Endodermal cell (in vitro differentiated cells): ENCODE data around the gene C18orf63. TPM values are rescaled to one million over a fixed set of nuclear protein-coding genes. Genes with fewer than 3 reads are reported as not detected.

ENCODE experiments used
- DNase-seq: peaks from one replicate; pipeline ENCODE4 v3.0.0-alpha.2; 2017
- H3K27ac ChIP-seq: 2 replicates; pipeline ENCODE4 v1.5.1; 2013; ENCODE audit warnings: mild to moderate bottlenecking, low read depth, low read length, moderate library complexity
- H3K27me3 ChIP-seq: 2 replicates; pipeline ENCODE4 v1.6.1; 2013; ENCODE audit warnings: mild to moderate bottlenecking, low read length, moderate library complexity; ENCODE audit not compliant: insufficient read depth, control insufficient read depth, poor library complexity, severe bottlenecking
- H3K36me3 ChIP-seq: 2 replicates; pipeline ENCODE4 v1.7.0; 2013; ENCODE audit warnings: mild to moderate bottlenecking, low read length, moderate library complexity; ENCODE audit not compliant: control insufficient read depth, insufficient read depth
- H3K4me1 ChIP-seq: one replicate; pipeline ENCODE4 v1.7.0; 2013; ENCODE audit warnings: low read length; ENCODE audit not compliant: control insufficient read depth, insufficient read depth
- H3K4me3 ChIP-seq: 2 replicates; pipeline ENCODE4 v1.5.1; 2013; ENCODE audit warnings: mild to moderate bottlenecking, low read length, moderate library complexity
- H3K9ac ChIP-seq: 2 replicates; pipeline ENCODE4 v1.6.1; 2013; ENCODE audit warnings: mild to moderate bottlenecking, low read length, moderate library complexity; ENCODE audit not compliant: poor library complexity, severe bottlenecking; ENCODE audit errors: extremely low read depth
- H3K9me3 ChIP-seq: 2 replicates; pipeline ENCODE4 v1.6.1; 2013; ENCODE audit warnings: mild to moderate bottlenecking, low read length, moderate library complexity; ENCODE audit not compliant: control insufficient read depth
- H3K27ac Mint-ChIP-seq: 2 replicates; pipeline ENCODE4 v1.8.0; 2020; ENCODE audit warnings: mixed read lengths
- H3K27me3 Mint-ChIP-seq: 2 replicates; pipeline ENCODE4 v1.8.0; 2021; ENCODE audit warnings: mild to moderate bottlenecking, mixed read lengths; ENCODE audit not compliant: insufficient read depth
- H3K36me3 Mint-ChIP-seq: 2 replicates; pipeline ENCODE4 v1.8.0; 2020; ENCODE audit warnings: low read depth, mixed read lengths
- H3K4me1 Mint-ChIP-seq: 2 replicates; pipeline ENCODE4 v1.8.0; 2020; ENCODE audit warnings: mixed read lengths
- H3K4me3 Mint-ChIP-seq: 2 replicates; pipeline ENCODE4 v1.8.0; 2020; ENCODE audit warnings: mild to moderate bottlenecking, moderate library complexity, mixed read lengths
- H3K9me3 Mint-ChIP-seq: 2 replicates; pipeline ENCODE4 v1.8.0; 2020; ENCODE audit warnings: mild to moderate bottlenecking, mixed read lengths
- CTCF ChIP-seq: fragments of 200-600 bp; sonication (generic); conservative IDR thresholded peaks from 2 replicates; pipeline ENCODE4 v1.5.0; 2021; ENCODE audit warnings: antibody characterized with exemption, mild to moderate bottlenecking
- WGBS, 2 experiments: methylation state at CpG; one replicate each; pipeline versions ENCODE4 v1.1.5 to v1.1.7; 2013; ENCODE audit warnings: missing lambda C conversion rate in 2 of 2, mixed read lengths in 1 of 2; ENCODE audit not compliant: insufficient coverage in 1 of 2, insufficient read length in 1 of 2; 5-methylcytosine and 5-hydroxymethylcytosine counted together
- total RNA-seq, 2 donors: library from RNA; stranded (reverse); fragmentation: NEBNext Ultra II Directional in 1 of 2; extraction: Animal tissue kit (Norgen Biotek cat#: 25700) in 1 of 2; gene quantifications; 2 replicates in 1 of 2; 3 replicates in 1 of 2; pipeline ENCODE4 v1.2.1, GENCODE V29; 2021

The C18orf63 gene
- total RNA-seq, 2 donors from 2014 or later, result not detected

GRCh38 chr18:74286106-74286855 lies 29.4 kb upstream of the C18orf63 start:
- H3K27ac Mint-ChIP-seq, result peak overlapping the region; percentile 35
- no peak overlapping the region for H3K9ac ChIP-seq
- no peak for DNase-seq
- no peak overlapping the region for H3K4me3 Mint-ChIP-seq
- no peak overlapping the region for H3K27ac ChIP-seq
- no peaks in the 10 kb centered on the region for H3K9me3 Mint-ChIP-seq
- H3K4me3 ChIP-seq, result no peak overlapping the region
- no peaks in the 10 kb centered on the region for H3K27me3 ChIP-seq
- H3K4me1 ChIP-seq, result no peaks in the 10 kb centered on the region
- WGBS, 2 experiments, result 86 to 94% methylated on average over 2 to 4 of the region's 4 CpGs
- H3K36me3 Mint-ChIP-seq, result no peaks in the 10 kb centered on the region
- no peaks in the 10 kb centered on the region for H3K9me3 ChIP-seq
- TF ChIP-seq CTCF, result no peak
- peaks cover 60% of the 10 kb centered on the region for H3K4me1 Mint-ChIP-seq
- H3K36me3 ChIP-seq, result no peaks in the 10 kb centered on the region
- H3K27me3 Mint-ChIP-seq, result no peaks in the 10 kb centered on the region

- Mint-ChIP-seq H3K27ac (no peak overlapping the region), H3K4me3 (no peak overlapping the region), H3K4me1 (peaks cover 54% of the 10 kb centered on the region), H3K36me3 (no peaks in the 10 kb centered on the region), H3K27me3 (no peaks in the 10 kb centered on the region), H3K9me3 (no peaks in the 10 kb centered on the region)
- no peak overlapping the region for H3K9ac ChIP-seq
- no peaks in the 10 kb centered on the region for H3K9me3 ChIP-seq
- no peak for TF ChIP-seq CTCF
- no peak overlapping the region for H3K27ac ChIP-seq
- 88% methylated on average over 1 of the region's 2 CpGs; no CpG with 5 or more reads in 1 of the 2 experiments for WGBS, 2 experiments
- DNase-seq, result no peak
- no peak overlapping the region for H3K4me3 ChIP-seq
- H3K36me3 ChIP-seq, result no peaks in the 10 kb centered on the region
- H3K27me3 ChIP-seq, result no peaks in the 10 kb centered on the region
- no peaks in the 10 kb centered on the region for H3K4me1 ChIP-seq
Observed at GRCh38 chr18:74286856-74287255, 28.8 kb upstream of the C18orf63 start.

GRCh38 chr18:74288041-74288440 lies 27.6 kb upstream of the C18orf63 start:
- H3K36me3 ChIP-seq, result no peaks in the 10 kb centered on the region
- 87 to 91% methylated on average over 4 to 5 of the region's 5 CpGs for WGBS, 2 experiments
- H3K9ac ChIP-seq, result no peak overlapping the region
- no peak overlapping the region for H3K4me3 Mint-ChIP-seq
- no peaks in the 10 kb centered on the region for H3K4me1 ChIP-seq
- no peak overlapping the region for H3K4me3 ChIP-seq
- H3K36me3 Mint-ChIP-seq, result no peaks in the 10 kb centered on the region
- no peaks in the 10 kb centered on the region for H3K27me3 ChIP-seq
- DNase-seq, result no peak
- no peaks in the 10 kb centered on the region for H3K9me3 Mint-ChIP-seq
- no peak overlapping the region for H3K27ac ChIP-seq
- no peak overlapping the region for H3K27ac Mint-ChIP-seq
- H3K4me1 Mint-ChIP-seq, result peaks cover 42% of the 10 kb centered on the region
- TF ChIP-seq CTCF, result no peak
- peaks cover 4% of the 10 kb centered on the region for H3K9me3 ChIP-seq
- peaks cover 2% of the 10 kb centered on the region for H3K27me3 Mint-ChIP-seq
